Right cardiac atrium (tissue), 5 donors: ENCODE measurements around the gene PHF10. TPM values are rescaled to one million over a fixed set of nuclear protein-coding genes. Genes with fewer than 3 reads are reported as not detected.

ENCODE experiments used
- ATAC-seq, 2 donors: fragments of 200-7000 bp; cut with Tn5 transposase; one replicate each; pipeline versions ENCODE4 v1.8.0 to v1.9.1; 2020; ENCODE audit warnings: moderate library complexity in 2 of 2, mild to moderate bottlenecking in 1 of 2
- DNase-seq, 3 donors: peaks; one replicate each; pipeline ENCODE4 v3.0.0-alpha.2; 2020
- H3K27ac ChIP-seq: one replicate; pipeline ENCODE4 v1.5.1; 2013; ENCODE audit warnings: mild to moderate bottlenecking, low read length, control low read depth, moderate library complexity
- H3K27me3 ChIP-seq: one replicate; pipeline ENCODE4 v1.6.1; 2013; ENCODE audit not compliant: control insufficient read depth, insufficient read depth
- H3K4me1 ChIP-seq: one replicate; pipeline ENCODE4 v1.6.1; 2013; ENCODE audit warnings: low read length; ENCODE audit not compliant: control insufficient read depth, insufficient read depth
- H3K4me3 ChIP-seq: one replicate; pipeline ENCODE4 v1.5.1; 2013; ENCODE audit warnings: low read length, control low read depth
- H3K9me3 ChIP-seq: one replicate; pipeline ENCODE4 v1.6.1; 2013; ENCODE audit warnings: low read length; ENCODE audit not compliant: control insufficient read depth
- WGBS: extraction: QIAGEN DNeasy Blood & Tissue Kit; methylation state at CpG from one replicate; pipeline ENCODE4 v1.1.7; 2013; 5-methylcytosine and 5-hydroxymethylcytosine counted together
- intact Hi-C, 4 donors: fragments of 100-400 bp; cut with DNase I; formaldehyde crosslinking; loops; one replicate each; pipeline versions ENCODE4 v1.11.0 to v1.14.0; 2022 to 2023
- polyA plus RNA-seq: library from polyadenylated mRNA; stranded (reverse); fragments of 200-250 nt; gene quantifications from one replicate; pipeline ENCODE4 v1.2.3, GENCODE V29; 2013
- total RNA-seq, 4 donors: library from RNA; stranded (reverse); fragmentation: NEBNext Ultra II Directional; extraction: Animal tissue kit (Norgen Biotek cat#: 25700); gene quantifications; one replicate each; pipeline ENCODE4 v1.2.1, GENCODE V29; 2021
- donor health status: healthy with polysubstance abuse.
- donor health status: DM: no; HTN: yes; CAD: no.
- donor health status: DM: no; HTN: no; CAD: no.
- donor health status: DM: no; HTN: yes; CAD: no; lungs with severe emphysema.
- donor health status: DM: yes; HTN: yes; CAD: no.

PHF10 gene
- total and polyA plus RNA-seq, 5 donors: 40.5 to 70.0 (median 60.9) TPM

- ATAC-seq (no peak), DNase-seq (no peak)
- Histone ChIP-seq H3K27me3 (no peaks in the 10 kb centered on the region), H3K4me3 (no peak overlapping the region), H3K27ac (no peak overlapping the region), H3K9me3 (no peaks in the 10 kb centered on the region), H3K4me1 (no peaks in the 10 kb centered on the region)
- intact Hi-C loops: no loop called here
- 83% methylated on average over 3 of the region's 3 CpGs for WGBS
Observed at GRCh38 chr6:169745405-169745804, 21.1 kb upstream of the PHF10 start.

- DNase-seq: no peak
- H3K27ac ChIP-seq: no peak overlapping the region
- intact Hi-C loops: no loop called here
- H3K4me1 ChIP-seq: peaks cover 3% of the 10 kb centered on the region
- H3K27me3 ChIP-seq: no peaks in the 10 kb centered on the region
- no peak overlapping the region for H3K4me3 ChIP-seq
- ATAC-seq: no peak
- H3K9me3 ChIP-seq: no peaks in the 10 kb centered on the region
Observed at GRCh38 chr6:169741344-169741743, 17.0 kb upstream of the PHF10 start.

- Histone ChIP-seq H3K9me3 (no peaks in the 10 kb centered on the region), H3K4me1 (peaks cover 3% of the 10 kb centered on the region), H3K4me3 (no peak overlapping the region), H3K27ac (no peak overlapping the region), H3K27me3 (no peaks in the 10 kb centered on the region)
- ATAC-seq (peak in 1 of 2 donors; percentile 22), DNase-seq (no peak)
- WGBS: 81% methylated on average over 2 of the region's 2 CpGs
- intact Hi-C loops: no loop called here
Observed at GRCh38 chr6:169738976-169739529, 14.8 kb upstream of the PHF10 start.

GRCh38 chr6:169738204-169738975 is 14.1 kb upstream of the PHF10 start:
- DNase-seq: peak in 2 of 3 donors; percentile 35 to 49
- no peak overlapping the region for H3K4me3 ChIP-seq
- WGBS: 55% methylated on average over 9 of the region's 9 CpGs
- no peaks in the 10 kb centered on the region for H3K27me3 ChIP-seq
- no peaks in the 10 kb centered on the region for H3K9me3 ChIP-seq
- peak overlapping the region; percentile 2 for H3K27ac ChIP-seq
- H3K4me1 ChIP-seq: peaks cover 3% of the 10 kb centered on the region
- intact Hi-C loops: no loop called here
- ATAC-seq: peak in 1 of 2 donors; percentile 47

GRCh38 chr6:169729961-169730360 is 5.7 kb upstream of the PHF10 start:
- DNase-seq (no peak), ATAC-seq (no peak)
- H3K9me3 ChIP-seq: no peaks in the 10 kb centered on the region
- no peak overlapping the region for H3K4me3 ChIP-seq
- intact Hi-C loops: no loop called here
- no peaks in the 10 kb centered on the region for H3K27me3 ChIP-seq
- no peak overlapping the region for H3K27ac ChIP-seq
- no peaks in the 10 kb centered on the region for H3K4me1 ChIP-seq

GRCh38 chr6:169726963-169727362 is 2.7 kb upstream of the PHF10 start:
- DNase-seq (no peak), ATAC-seq (no peak)
- Histone ChIP-seq H3K27me3 (no peaks in the 10 kb centered on the region), H3K9me3 (no peaks in the 10 kb centered on the region), H3K27ac (no peak overlapping the region), H3K4me1 (no peaks in the 10 kb centered on the region), H3K4me3 (no peak overlapping the region)
- intact Hi-C loops: no loop called here

- no peaks in the 10 kb centered on the region for H3K4me1 ChIP-seq
- no peaks in the 10 kb centered on the region for H3K9me3 ChIP-seq
- intact Hi-C loops: no loop called here
- DNase-seq (no peak), ATAC-seq (no peak)
- 98% methylated on average over 1 of the region's 1 CpG for WGBS
- H3K4me3 ChIP-seq: no peak overlapping the region
- H3K27me3 ChIP-seq: no peaks in the 10 kb centered on the region
- no peak overlapping the region for H3K27ac ChIP-seq
Observed at GRCh38 chr6:169726049-169726400, 1.7 kb upstream of the PHF10 start.

GRCh38 chr6:169725125-169726048 is 1.1 kb upstream of the PHF10 start:
- Histone ChIP-seq H3K4me3 (peak overlapping the region; percentile 97), H3K27ac (peak overlapping the region; percentile 52), H3K4me1 (no peaks in the 10 kb centered on the region), H3K27me3 (no peaks in the 10 kb centered on the region), H3K9me3 (no peaks in the 10 kb centered on the region)
- 26% methylated on average over 29 of the region's 29 CpGs for whole genome bisulfite sequencing
- peak; percentile 64 to 72 (median 69) for DNase-seq
- ATAC-seq: peak; percentile 49 to 82
- intact Hi-C loops: no loop called here

GRCh38 chr6:169723991-169724493 is 258 bp downstream of the PHF10 start:
- DNase-seq: peak in 2 of 3 donors; percentile 36 to 79
- H3K4me3 ChIP-seq: peak overlapping the region; percentile 97
- no peaks in the 10 kb centered on the region for H3K27me3 ChIP-seq
- H3K27ac ChIP-seq: peak overlapping the region; percentile 100
- 1% methylated on average over 87 of the region's 89 CpGs for WGBS
- H3K4me1 ChIP-seq: no peaks in the 10 kb centered on the region
- no peaks in the 10 kb centered on the region for H3K9me3 ChIP-seq
- peak; percentile 1 to 23 for ATAC-seq
- intact Hi-C loops: no loop called here

GRCh38 chr6:169723200-169723909 is 945 bp downstream of the PHF10 start:
- Histone ChIP-seq H3K27me3 (no peaks in the 10 kb centered on the region), H3K4me3 (peak overlapping the region; percentile 97), H3K9me3 (no peaks in the 10 kb centered on the region), H3K4me1 (no peaks in the 10 kb centered on the region), H3K27ac (peak overlapping the region; percentile 92)
- intact Hi-C loops: no loop called here
- DNase-seq: peak; percentile 84 to 94 (median 93)
- under 1% methylated on average over 67 of the region's 70 CpGs for WGBS
- ATAC-seq: peak; percentile 77 to 85
